Medulla oblongata (tissue), 1 donor: ENCODE measurements around the gene PPIL4.
A peak's percentile ranks its signal among the peaks of the same experiment; 100 is the strongest.
"Not testable (repeated sequence)": the region's sequence is repeated elsewhere in the genome, so short reads cannot be mapped to it uniquely, and the experiment has no call there.

Source experiments
- DNase-seq: peaks from one replicate; pipeline ENCODE4 v3.0.0-alpha.2; 2015; ENCODE audit errors: extremely low spot score

PPIL4 gene

GRCh38 chr6:149529650-149530049 lies 16.2 kb downstream of the PPIL4 start:
- no peak for DNase-seq

DNA sequence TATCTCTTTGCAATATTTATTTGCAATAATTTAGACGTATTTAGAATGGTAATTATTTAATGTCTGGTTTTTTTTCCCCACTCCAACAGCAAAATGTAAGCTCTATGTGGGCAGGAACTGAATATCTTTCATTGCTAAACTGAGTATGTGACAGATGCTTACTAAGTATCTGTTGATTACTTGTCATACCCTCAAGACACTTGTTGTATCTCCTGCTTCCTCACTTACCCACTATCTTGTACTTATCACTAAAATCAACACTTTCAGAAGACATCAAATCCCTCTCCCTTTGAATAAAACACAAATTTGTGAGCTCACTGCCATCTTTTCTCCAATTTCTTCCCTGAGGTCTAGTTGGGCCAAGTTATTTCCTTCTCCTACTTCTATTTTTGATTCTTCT lies 30.3 kb downstream of the PPIL4 start:
- no peak for DNase-seq

- DNase-seq: peak; percentile 14
Observed at GRCh38 chr6:149513915-149514314, 31.9 kb downstream of the PPIL4 start.

DNA sequence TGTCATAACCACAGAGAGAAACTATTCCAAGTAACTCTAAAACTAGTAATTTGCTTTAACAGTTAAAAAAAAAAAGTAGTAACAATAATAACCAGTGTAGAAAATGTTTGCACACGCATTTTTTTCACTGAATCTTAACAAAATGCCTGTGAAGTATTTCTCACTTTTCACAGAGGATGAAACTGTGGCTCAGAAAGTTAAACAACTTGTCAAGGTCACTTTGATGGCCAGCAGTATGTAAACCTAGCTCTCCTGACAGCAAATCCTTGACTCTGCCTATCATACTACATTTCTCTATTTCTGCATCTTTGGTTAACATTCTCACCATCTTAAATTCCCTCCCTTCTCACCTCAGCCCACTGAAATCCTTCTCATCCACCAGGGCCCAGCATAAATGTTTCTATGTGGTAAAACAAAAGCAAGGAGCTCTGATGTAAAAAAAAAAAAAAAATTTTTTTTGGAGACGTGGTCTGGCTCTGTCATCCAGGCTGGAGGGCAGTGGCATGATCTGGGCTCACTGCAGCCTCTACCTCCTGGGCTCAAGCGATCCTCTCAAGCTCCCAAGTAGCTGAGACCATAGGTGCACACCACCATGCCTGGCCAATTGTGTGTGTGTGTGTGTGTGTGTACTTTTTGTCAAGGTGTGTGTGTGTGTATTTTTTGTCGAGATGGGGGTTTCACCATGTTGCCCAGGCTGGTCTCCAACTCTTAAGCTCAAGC lies 34.9 kb downstream of the PPIL4 start:
- DNase-seq: no peak

- no peak for DNase-seq
Observed at GRCh38 chr6:149508485-149508884, 37.4 kb downstream of the PPIL4 start.

DNA sequence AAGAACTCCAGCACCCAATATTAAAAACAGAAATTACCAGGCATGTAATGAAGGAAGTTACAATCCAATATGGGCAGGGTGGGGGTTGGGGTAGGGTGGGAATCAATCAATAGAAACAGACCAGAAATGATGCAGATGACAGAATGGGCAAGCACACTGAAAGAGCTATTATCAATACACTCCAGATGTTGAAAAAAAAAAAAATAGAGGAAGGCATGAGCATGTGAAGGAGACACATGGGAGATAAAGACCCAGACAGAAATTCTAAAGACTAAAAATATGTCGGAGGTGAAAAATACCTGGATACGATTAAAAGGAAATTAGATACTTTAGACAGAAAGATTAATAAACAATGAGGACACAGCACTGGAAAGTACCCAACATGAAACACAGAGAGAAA lies 42.0 kb downstream of the PPIL4 start:
- no peak for DNase-seq

DNA sequence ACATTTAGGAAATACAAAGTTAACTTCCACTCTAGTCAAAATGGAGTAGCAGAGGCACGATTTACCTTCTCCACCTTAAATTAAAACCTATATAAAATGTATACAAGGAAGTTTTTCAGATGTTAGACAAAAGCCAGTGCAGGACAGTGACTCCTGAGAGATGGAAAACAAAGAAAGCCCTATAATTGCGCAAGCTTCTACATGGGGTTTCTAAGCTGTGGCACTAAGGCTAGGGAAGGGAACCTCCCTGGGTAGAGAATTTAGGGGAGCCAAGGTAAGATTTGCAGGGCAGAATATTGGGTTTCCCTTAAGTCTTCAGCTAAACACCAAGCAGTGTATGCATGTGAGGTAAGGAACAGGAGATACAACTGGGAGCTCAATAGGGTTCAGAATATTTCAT lies 42.6 kb downstream of the PPIL4 start:
- no peak for DNase-seq

DNA sequence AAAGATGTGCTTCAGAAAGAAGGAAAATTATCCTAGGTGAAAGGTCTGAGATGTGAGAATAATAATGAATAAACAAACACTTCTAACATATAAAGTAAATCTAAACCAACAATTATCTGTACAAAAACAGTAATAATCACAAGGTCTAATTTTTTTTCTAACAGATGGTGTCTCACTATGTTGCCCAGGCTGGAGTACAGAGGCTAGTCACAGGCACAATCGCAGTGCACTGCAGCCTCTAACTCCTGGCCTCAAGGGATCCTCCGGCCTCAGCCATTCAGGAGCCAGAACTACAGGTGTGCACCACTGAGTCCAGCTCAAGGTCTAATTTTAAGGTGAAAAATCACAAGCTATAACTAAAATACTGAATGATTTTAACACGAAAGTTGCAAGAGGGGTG lies 44.1 kb downstream of the PPIL4 start:
- no peak for DNase-seq

GRCh38 chr6:149501201-149501600 lies 44.6 kb downstream of the PPIL4 start:
- DNase-seq: no peak

GRCh38 chr6:149500096-149500495 lies 45.7 kb downstream of the PPIL4 start:
- DNase-seq: no peak

GRCh38 chr6:149499066-149499465 lies 46.8 kb downstream of the PPIL4 start:
- DNase-seq: no peak

- no peak for DNase-seq
Observed at GRCh38 chr6:149497365-149497764, 48.5 kb downstream of the PPIL4 start.

GRCh38 chr6:149496597-149496996 lies 49.2 kb downstream of the PPIL4 start:
- not testable (repeated sequence) for DNase-seq

DNA sequence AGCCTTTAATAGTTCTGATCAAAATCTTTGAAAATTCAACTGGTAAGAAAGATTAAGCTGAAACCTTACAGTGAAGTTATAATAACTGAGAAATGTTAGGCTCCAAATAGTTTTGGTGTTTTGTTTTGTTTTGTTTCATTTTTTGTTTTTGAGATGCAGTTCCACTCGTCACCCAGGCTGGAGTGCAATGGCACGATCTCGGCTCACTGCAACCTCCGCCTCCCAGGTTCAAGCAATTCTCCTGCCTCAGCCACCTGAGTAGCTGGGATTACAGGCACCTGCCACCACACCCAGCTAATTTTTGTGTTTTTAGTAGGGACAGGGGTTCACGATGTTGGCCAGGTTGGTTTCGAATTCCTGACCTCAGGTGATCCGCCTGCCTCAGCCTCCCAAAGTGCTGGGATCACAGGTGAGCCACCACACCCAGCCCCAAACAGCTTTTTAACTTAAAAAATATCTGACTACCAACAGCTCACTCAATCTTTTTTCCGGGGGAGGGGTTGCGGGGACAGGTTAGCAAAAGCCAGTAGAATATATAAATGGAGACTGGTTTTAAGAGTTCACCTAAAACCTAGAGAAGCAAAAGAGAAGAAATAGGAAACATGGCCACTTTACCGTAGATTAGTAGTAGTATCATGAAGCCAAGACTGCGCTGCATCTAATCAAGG lies 50.4 kb downstream of the PPIL4 start:
- not testable (repeated sequence) for DNase-seq

DNA sequence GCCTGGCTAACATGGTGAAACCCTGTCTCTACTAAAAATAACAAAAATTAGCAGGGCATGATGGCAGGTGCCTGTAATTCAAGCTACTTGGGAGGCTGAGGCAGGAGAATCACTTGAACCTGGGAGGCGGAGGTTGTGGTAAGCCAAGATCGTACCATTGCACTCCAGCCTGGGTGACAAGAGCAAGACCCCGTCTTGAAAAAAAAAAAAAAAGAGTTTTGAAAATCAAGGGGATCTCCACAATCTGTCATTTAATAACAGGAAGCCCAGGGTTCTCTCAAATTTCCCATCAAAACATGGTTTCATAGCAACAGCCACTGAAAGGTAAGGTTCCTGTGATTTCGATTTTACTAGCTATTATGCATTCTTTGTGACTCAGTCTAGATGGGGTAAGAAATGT lies 51.0 kb downstream of the PPIL4 start:
- DNase-seq: not testable (repeated sequence)

GRCh38 chr6:149493761-149494320 lies 52.0 kb downstream of the PPIL4 start:
- no peak for DNase-seq

GRCh38 chr6:149492798-149493343 lies 53.0 kb downstream of the PPIL4 start:
- DNase-seq: no peak

- no peak for DNase-seq
Observed at GRCh38 chr6:149489967-149490366, 55.9 kb downstream of the PPIL4 start.

GRCh38 chr6:149488815-149489214 lies 57.0 kb downstream of the PPIL4 start:
- DNase-seq: no peak

DNA sequence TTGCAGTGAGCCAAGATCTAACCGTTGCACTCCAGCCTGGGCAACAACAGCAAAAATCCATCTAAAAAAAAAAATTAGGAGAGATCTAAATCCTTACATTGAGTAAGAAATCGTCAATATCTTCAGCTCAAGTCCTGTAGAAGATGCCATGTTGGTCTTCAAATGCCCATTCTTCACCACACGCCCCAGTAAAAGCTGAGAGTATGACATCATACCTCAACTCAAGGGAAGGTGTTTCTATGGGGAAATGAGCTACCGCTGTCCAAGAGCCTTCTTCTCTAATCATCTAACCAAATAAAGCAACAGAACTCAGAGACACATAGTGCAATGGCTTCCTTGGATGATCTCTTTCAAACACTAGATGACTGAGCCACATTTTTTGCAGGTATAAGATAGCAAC lies 58.5 kb downstream of the PPIL4 start:
- no peak for DNase-seq

GRCh38 chr6:149484733-149485700 lies 60.8 kb downstream of the PPIL4 start, which contains the start of gene ZC3H12D:
TSS of gene ZC3H12D (minus strand) at chr6:149485014. CDS start at chr6:149474543, 10,471 bp downstream.
- no peak for DNase-seq
